Stimulated activated CD8-positive, alpha-beta memory T cell treated with anti-CD3 and anti-CD28 coated beads, Interleukin-12 subunit alpha, Interleukin-12 subunit beta, amount 100 ng/mL, for 1 hour (primary cell): ENCODE data around the gene CEP85.
"Not testable (repeated sequence)": the region's sequence is repeated elsewhere in the genome, so short reads cannot be mapped to it uniquely, and the experiment has no call there.

Experiments used
- DNase-seq: peaks from one replicate; pipeline ENCODE4 v3.0.0-alpha.2; 2020; ENCODE audit warnings: low read depth

Gene CEP85

GRCh38 chr1:26290882-26291261 lies 56.9 kb downstream of the CEP85 start:
- DNase-seq = no peak

- no peak for DNase-seq
Measured at GRCh38 chr1:26291433-26291832, 57.4 kb downstream of the CEP85 start.

- no peak for DNase-seq
Measured at GRCh38 chr1:26291939-26292338, 57.9 kb downstream of the CEP85 start.

- not testable (repeated sequence) for DNase-seq
Measured at GRCh38 chr1:26292735-26293134, 58.7 kb downstream of the CEP85 start.

- no peak for DNase-seq
Measured at GRCh38 chr1:26293911-26294463, 60.0 kb downstream of the CEP85 start.

GRCh38 chr1:26295194-26296138 lies 61.5 kb downstream of the CEP85 start:
- DNase-seq = no peak

GRCh38 chr1:26296340-26297056 lies 62.5 kb downstream of the CEP85 start:
- DNase-seq = no peak

GRCh38 chr1:26297057-26297790 lies 63.2 kb downstream of the CEP85 start:
- DNase-seq = no peak

- no peak for DNase-seq
Measured at GRCh38 chr1:26297791-26298124, 63.8 kb downstream of the CEP85 start.

- DNase-seq = no peak
Measured at GRCh38 chr1:26300578-26301275, 66.7 kb downstream of the CEP85 start.

- DNase-seq = no peak
Measured at GRCh38 chr1:26302733-26303405, 68.9 kb downstream of the CEP85 start.

GRCh38 chr1:26305667-26306289 lies 71.8 kb downstream of the CEP85 start:
- no peak for DNase-seq

GRCh38 chr1:26306290-26307229 lies 72.6 kb downstream of the CEP85 start, which contains the start of gene UBXN11:
Gene UBXN11 (minus strand): TSS chr1:26306636. CDS start chr1:26302883, 3,753 bp downstream.
- peak; percentile 88 for DNase-seq

GRCh38 chr1:26307363-26307781 lies 73.4 kb downstream of the CEP85 start:
- DNase-seq = no peak

GRCh38 chr1:26307966-26308899 lies 74.2 kb downstream of the CEP85 start:
- not testable (repeated sequence) for DNase-seq

GRCh38 chr1:26314501-26314900 lies 80.5 kb downstream of the CEP85 start:
- no peak for DNase-seq

GRCh38 chr1:26315874-26316850 lies 82.2 kb downstream of the CEP85 start:
- no peak for DNase-seq
